Measurements from ENCODE around the gene DRAXIN.

DRAXIN gene

GRCh38 chr1:11701551-11701961 is 10.0 kb downstream of the DRAXIN start:
- no peak overlapping the region for H3K9ac ChIP-seq (ENCODE audit: low read length)
- no peak overlapping the region for H3K4me2 ChIP-seq (ENCODE audit: low read length)
- no peaks in the 10 kb centered on the region for H3K9me3 ChIP-seq (ENCODE audit: low read length)
- TF ChIP-seq EZH2 (IDR thresholded peaks at IDR 0.05; ENCODE audit: borderline replicate concordance, low read length) (no peak), CTCF (IDR thresholded peaks at IDR 0.05; ENCODE audit: low read length) (no peak)
- H3F3A ChIP-seq (ENCODE audit: insufficient read depth, low read length): no peaks in the 10 kb centered on the region
- no peaks in the 10 kb centered on the region for H3K36me3 ChIP-seq (ENCODE audit: insufficient read depth, low read length)
- H3K79me2 ChIP-seq (ENCODE audit: insufficient read depth, low read length): no peaks in the 10 kb centered on the region
- H3K27me3 ChIP-seq (ENCODE audit: insufficient read depth, low read length): no peaks in the 10 kb centered on the region; the same call in 1 of the 2 replicates
- no peak overlapping the region for H3K4me3 ChIP-seq (ENCODE audit: low read depth, low read length, poor library complexity, severe bottlenecking)
- H3K9me2 ChIP-seq (ENCODE audit: low read depth, low read length): no peaks in the 10 kb centered on the region
- no peak overlapping the region for H2AFZ ChIP-seq (ENCODE audit: low read length)
- no peaks in the 10 kb centered on the region for H3K4me1 ChIP-seq (ENCODE audit: insufficient read depth, low read length, severe bottlenecking)
- no peaks in the 10 kb centered on the region for H4K20me1 ChIP-seq (ENCODE audit: insufficient read depth, low read length)
- no peak overlapping the region for H3K27ac ChIP-seq (ENCODE audit: low read depth, low read length, poor library complexity, severe bottlenecking)

- Histone ChIP-seq H3K27me3 (ENCODE audit: insufficient read depth, low read length) (no peaks in the 10 kb centered on the region; the same call in 1 of the 2 replicates), H3K36me3 (ENCODE audit: insufficient read depth, low read length) (no peaks in the 10 kb centered on the region), H3K9me2 (ENCODE audit: low read depth, low read length) (no peaks in the 10 kb centered on the region), H3K9me3 (ENCODE audit: low read length) (no peaks in the 10 kb centered on the region), H2AFZ (ENCODE audit: low read length) (no peak overlapping the region), H3K9ac (ENCODE audit: low read length) (no peak overlapping the region), H3K4me2 (ENCODE audit: low read length) (no peak overlapping the region), H3K4me3 (ENCODE audit: low read depth, low read length, poor library complexity, severe bottlenecking) (no peak overlapping the region), H4K20me1 (ENCODE audit: insufficient read depth, low read length) (no peaks in the 10 kb centered on the region), H3K79me2 (ENCODE audit: insufficient read depth, low read length) (no peaks in the 10 kb centered on the region), H3F3A (ENCODE audit: insufficient read depth, low read length) (no peaks in the 10 kb centered on the region), H3K27ac (ENCODE audit: low read depth, low read length, poor library complexity, severe bottlenecking) (no peak overlapping the region), H3K4me1 (ENCODE audit: insufficient read depth, low read length, severe bottlenecking) (no peaks in the 10 kb centered on the region)
- no peak for TF ChIP-seq CTCF (IDR thresholded peaks at IDR 0.05; ENCODE audit: low read length)
- TF ChIP-seq EZH2 (IDR thresholded peaks at IDR 0.05; ENCODE audit: borderline replicate concordance, low read length): no peak
Measured at GRCh38 chr1:11701981-11702803, 10.7 kb downstream of the DRAXIN start.

GRCh38 chr1:11703357-11704193 is 12.1 kb downstream of the DRAXIN start:
- H4K20me1 ChIP-seq (ENCODE audit: insufficient read depth, low read length): no peaks in the 10 kb centered on the region

More at GRCh38 chr1:11703357-11704193, 12.1 kb downstream of the DRAXIN start:
- no peaks in the 10 kb centered on the region for H3K4me1 ChIP-seq (ENCODE audit: insufficient read depth, low read length, severe bottlenecking)
- H3K4me3 ChIP-seq (ENCODE audit: low read depth, low read length, poor library complexity, severe bottlenecking): no peak overlapping the region
- no peak overlapping the region for H3K4me2 ChIP-seq (ENCODE audit: low read length)
- H3K27me3 ChIP-seq (ENCODE audit: insufficient read depth, low read length): no peaks in the 10 kb centered on the region; the same call in 1 of the 2 replicates
- TF ChIP-seq CTCF (IDR thresholded peaks at IDR 0.05; ENCODE audit: low read length) (no peak), EZH2 (IDR thresholded peaks at IDR 0.05; ENCODE audit: borderline replicate concordance, low read length) (no peak)
- H3K79me2 ChIP-seq (ENCODE audit: insufficient read depth, low read length): no peaks in the 10 kb centered on the region
- H3K9me2 ChIP-seq (ENCODE audit: low read depth, low read length): no peaks in the 10 kb centered on the region
- H3K9ac ChIP-seq (ENCODE audit: low read length): no peak overlapping the region
- H3K9me3 ChIP-seq (ENCODE audit: low read length): no peaks in the 10 kb centered on the region
- no peak overlapping the region for H2AFZ ChIP-seq (ENCODE audit: low read length)
- no peak overlapping the region for H3K27ac ChIP-seq (ENCODE audit: low read depth, low read length, poor library complexity, severe bottlenecking)
- no peaks in the 10 kb centered on the region for H3F3A ChIP-seq (ENCODE audit: insufficient read depth, low read length)
- no peaks in the 10 kb centered on the region for H3K36me3 ChIP-seq (ENCODE audit: insufficient read depth, low read length)
